HG03064 (cell line): ENCODE measurements around the gene HBA1.
"Not testable (repeated sequence)": the region's sequence is repeated elsewhere in the genome, so short reads cannot be mapped to it uniquely, and the experiment has no call there.

Source experiments
- ATAC-seq: cut with Tn5 transposase; IDR thresholded peaks from one replicate; pipeline ENCODE4 v1.9.1; 2021; ENCODE audit warnings: low read depth; ENCODE audit not compliant: unreplicated experiment

Gene HBA1

GRCh38 chr16:176477-177382 is at the start of gene HBA1:
HBA1 (plus strand) TSS chr16:176680; CDS start chr16:176717, 37 bp downstream.
- ATAC-seq: not testable (repeated sequence)

DNA sequence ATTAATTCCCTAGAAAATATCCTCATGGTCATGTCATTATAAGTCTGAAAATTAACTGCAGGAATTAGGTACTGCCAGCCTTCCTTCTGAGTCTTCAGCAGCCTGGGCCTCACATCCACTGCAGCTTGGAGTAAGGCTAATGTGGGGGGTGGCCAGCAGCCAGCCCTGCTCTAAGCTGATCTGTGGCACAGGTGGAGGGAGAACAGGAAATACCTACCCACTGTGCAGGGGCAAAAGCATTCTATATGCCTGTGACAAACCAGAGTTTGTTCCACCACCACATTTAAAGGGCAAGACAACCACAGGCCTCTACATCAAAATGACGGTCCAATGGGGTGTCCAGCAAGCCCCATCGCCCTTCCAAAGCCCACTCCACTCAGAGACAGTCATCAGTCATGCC is 47.4 kb upstream of the HBA1 start:
- ATAC-seq: no peak

DNA sequence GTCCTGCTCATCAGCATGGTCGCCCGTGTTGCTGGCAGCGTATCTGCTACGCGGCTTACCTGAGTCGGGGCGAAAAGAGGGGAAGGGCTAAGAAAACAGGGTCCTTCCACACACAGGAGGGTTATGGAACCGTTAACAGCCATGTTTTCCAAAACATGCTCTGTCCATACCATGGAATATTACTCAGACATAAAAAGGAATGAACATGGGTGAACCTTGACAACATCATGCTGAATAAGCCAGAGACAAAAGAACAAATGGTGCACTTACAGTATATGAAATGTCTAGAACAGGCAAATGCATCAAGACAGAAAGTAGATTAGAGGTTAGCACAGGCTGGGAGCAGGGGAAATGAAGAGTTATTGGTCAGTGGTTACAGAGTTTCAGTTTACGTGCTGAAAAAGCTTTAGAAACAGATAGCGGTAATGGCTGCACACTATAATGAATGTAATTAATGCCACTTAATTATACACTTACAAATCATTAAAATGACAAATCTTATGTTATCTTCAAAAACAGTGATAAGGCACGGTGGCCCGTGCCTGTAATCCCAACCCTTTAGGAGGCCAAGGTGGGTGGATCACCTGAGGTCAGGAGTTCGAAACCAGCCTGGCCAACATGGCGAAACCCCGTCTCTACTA is 45.8 kb upstream of the HBA1 start:
- ATAC-seq: no peak

DNA sequence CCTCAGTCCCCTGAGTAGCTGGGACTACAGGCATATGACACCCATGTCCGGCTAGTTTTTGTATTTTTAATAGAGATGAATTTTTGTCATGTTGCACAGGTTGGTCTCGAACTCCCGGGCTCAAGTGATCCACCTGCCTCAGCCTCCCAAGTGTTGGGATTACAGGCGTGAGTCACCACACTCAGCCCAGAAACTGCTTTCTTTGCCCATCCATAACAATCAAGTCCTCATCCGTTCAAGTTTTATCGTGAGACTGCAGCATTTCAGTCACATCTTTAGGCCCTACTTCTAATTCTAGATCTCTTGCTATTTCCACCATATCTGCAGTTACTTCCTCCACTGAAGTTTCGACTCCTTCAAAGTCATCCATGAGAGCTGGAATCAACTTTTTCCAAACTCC is 44.4 kb upstream of the HBA1 start:
- ATAC-seq: no peak

DNA sequence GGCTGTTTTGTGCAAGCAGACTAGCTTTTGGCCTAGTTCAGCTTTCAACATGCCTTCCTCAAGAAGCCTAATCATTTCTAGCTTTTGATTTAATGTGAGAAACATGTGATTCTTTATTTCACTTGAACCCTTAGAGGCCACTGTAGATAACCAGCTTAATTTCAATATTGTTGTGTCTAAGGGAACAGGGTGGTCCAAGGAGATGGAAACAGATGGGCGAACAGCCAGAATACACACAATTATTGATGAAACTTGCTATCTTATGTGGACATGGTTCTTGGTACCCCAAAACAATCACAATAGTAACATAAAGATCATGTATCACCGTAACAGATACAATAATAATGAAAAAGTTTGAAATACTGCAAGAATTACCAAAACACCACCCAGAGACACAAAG is 42.8 kb upstream of the HBA1 start:
- ATAC-seq: no peak

GRCh38 chr16:138049-138417 is 38.4 kb upstream of the HBA1 start:
- no peak for ATAC-seq

DNA sequence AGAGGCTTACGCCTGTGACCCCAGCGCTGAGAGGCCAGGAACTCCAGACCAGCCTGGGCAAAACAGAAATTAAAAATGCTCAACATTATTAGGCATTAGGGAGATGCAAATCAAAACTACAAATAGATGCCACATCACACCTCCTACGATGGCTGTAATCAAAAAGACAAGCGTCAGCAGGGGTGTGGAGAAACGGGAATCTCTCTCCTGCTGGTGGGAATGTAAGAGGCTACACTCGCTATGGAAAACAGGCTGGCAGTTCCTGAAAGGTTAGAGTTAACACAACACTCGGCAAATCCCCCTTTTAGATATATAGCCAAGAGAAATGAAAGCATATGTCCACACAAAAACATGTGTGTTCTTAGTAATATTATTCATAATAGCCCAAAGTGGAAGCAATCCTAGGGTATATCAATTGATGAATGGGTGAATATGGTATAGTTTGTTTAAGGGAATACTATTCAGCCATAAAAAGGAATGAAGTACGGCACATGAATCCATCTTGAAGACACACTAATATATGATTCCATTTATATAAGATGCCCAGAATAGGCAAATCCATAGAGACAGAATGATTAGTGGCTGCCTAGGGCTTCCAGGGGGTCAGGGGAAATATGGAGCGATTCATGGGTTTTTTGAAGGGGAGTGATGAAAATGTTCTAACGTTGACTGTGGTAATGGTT is 36.2 kb upstream of the HBA1 start:
- ATAC-seq: no peak

DNA sequence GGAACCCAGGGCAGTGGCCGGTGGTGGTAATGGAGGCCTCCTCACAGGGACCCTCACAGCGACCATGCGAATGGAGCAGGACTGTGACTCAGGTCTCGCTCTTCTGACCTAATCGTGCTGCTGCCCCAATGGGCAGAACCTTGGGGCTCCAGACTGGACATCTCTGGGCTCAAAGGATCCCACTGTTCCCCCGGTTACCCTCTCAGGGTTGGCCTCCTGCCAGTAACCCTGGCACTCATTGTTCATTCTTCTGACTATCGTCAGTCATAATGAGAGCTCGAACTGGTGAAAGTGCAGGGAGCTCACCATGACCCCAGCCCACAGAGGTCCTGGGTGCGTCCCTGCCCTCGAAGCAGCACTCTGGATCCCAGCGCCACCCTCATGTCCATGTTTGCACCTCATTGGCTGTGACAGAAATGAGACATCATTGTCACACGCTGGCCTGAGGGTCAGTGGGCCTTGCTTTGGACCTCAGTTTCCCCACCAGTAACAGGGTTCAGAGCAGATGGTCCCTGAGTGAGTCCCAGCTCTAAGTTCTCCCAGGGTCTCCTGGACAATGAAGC is 34.0 kb upstream of the HBA1 start:
- ATAC-seq: no peak

- ATAC-seq: no peak
These were observed 33.4 kb upstream of the HBA1 start for GRCh38 chr16:143047-143446.

- ATAC-seq: no peak
These were observed 33.0 kb upstream of the HBA1 start for GRCh38 chr16:143456-143855.

GRCh38 chr16:144797-145252 is 31.7 kb upstream of the HBA1 start:
- ATAC-seq: no peak

- no peak for ATAC-seq
These were observed 29.8 kb upstream of the HBA1 start for GRCh38 chr16:146646-147045.

DNA sequence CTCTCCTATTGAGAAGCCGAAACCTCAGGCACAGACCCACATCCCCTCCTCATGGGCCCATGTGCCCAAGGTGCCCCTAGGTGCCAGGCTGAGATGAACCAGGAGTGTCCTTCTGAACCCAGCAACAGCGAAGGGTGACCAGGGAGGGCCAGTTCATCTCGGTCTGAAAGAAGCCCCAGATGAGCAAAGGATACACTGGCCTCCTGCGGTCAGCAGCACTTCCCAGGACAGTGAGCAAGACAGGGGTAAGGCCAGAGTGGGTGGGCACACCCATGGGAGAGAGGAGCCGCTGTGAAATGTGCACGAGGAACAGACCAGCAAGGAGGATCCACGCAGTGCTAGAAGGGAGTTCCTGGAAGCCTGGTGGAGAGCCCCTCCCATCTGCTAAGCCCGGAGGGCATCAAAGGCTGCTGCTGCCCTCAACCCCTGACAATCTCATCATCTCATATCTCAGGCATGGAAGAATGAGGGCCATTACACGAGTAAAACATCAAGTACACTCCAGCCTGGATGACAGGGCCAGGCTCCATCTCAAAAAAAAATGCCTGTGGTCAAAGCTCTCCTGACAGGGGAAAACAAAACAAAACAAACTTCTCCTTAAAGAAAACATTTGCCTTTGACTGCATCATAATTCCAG is 27.3 kb upstream of the HBA1 start:
- ATAC-seq: no peak

DNA sequence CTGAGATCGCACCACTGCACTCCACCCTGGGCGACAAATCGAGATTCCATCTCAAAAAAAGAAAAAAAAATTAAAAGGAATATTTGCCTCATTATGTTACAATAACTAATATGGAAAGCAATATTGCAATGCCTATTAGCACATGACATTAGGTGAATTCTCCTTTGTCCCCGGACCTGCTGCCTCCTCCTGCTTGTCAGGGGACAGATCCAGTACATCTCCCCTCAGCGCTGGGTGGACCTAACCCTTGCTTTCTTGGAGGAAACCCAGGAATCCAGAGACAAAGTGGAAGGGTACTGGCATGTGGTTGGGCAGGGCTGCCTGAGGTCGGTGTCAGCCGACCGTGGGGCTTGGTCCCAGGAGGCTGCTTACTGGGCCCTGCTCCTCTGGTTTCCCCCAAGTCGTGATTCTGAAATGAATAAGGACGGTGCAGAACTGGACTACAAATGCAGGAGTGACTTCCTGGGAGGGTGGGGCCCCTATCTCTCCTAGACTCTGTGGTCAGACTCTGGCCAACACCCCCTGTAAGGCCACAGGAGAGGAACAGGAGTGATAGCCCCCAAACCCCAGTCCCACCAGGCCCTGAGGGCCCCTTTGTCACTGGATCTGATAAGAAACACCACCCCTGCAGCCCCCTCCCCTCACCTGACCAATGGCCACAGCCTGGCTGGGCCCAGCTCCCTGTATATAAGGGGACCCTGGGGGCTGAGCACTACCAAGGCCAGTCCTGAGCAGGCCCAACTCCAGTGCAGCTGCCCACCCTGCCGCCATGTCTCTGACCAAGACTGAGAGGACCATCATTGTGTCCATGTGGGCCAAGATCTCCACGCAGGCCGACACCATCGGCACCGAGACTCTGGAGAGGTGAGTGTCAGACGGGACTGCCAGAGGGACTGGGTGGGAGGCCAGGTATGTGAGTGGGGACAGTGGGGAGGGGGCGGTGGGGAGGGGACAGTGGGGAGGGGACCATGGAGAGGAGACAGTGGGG is 24.0 kb upstream of the HBA1 start, which contains the start of gene HBZ:
HBZ (plus strand) TSS at position 504 of the 988 bp plus-strand sequence; CDS start at position 770, 266 bp downstream.
- no peak for ATAC-seq

GRCh38 chr16:153129-153521 is 23.4 kb upstream of the HBA1 start:
- ATAC-seq: not testable (repeated sequence)

GRCh38 chr16:153550-154216 is 22.8 kb upstream of the HBA1 start:
- ATAC-seq: not testable (repeated sequence)

DNA sequence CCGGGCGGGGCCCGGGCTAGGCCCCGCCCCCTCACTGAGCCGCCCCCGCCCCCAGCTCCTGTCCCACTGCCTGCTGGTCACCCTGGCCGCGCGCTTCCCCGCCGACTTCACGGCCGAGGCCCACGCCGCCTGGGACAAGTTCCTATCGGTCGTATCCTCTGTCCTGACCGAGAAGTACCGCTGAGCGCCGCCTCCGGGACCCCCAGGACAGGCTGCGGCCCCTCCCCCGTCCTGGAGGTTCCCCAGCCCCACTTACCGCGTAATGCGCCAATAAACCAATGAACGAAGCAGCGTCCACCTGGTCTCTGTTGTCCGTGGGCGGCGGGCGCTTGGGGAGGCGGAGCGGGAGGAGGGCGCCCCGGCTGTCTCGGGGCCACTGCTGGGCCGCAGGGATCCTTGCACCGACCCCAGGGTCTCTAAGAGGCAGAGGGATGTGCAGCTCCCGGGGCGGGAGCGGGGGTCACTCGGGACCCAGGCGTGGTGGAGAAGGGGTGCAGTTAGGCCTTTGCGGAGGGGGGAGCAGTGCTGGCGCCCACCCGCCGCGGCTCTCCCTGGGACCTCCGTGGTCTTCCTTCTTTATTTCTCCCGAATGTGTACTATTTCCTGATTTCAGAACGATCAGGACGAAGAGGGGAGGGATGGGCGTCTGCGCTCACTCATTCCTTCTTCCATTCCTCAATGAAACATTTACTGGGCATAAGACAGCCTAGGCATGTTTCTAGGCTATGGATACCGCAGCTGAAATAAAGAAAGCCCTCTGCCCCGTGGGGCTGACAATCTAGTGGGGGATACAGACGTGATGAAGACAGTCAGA is 22.1 kb upstream of the HBA1 start:
- ATAC-seq: no peak

DNA sequence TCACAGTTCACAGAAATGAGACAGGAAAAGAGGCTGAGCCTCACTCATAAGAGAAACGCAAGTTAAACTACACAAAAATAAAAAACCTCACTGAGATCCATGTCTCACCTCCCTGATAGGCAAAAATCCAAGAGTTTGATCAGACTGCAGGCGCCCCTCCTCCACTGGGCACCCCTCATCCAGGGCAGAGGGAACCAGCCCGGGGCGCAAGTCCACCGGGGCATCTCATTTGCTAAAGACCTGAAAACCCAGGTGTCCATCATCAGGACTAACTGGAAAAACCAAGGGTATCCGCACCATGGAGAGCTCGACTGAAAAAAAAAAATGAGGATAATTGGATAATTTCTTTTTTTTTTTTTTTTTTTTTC is 21.5 kb upstream of the HBA1 start:
- no peak for ATAC-seq
